Peyer's patch (tissue), 4 donors: ENCODE data around the gene CELSR2. TPM values are rescaled to one million over a fixed set of nuclear protein-coding genes. Genes with fewer than 3 reads are reported as not detected.

ENCODE experiments used
- DNase-seq, 3 donors: peaks; one replicate each; pipeline ENCODE4 v3.0.0-alpha.2; 2017 to 2019
- H3K27ac ChIP-seq, 4 donors: fragments of 200-600 bp; sonication (generic); one replicate each; pipeline ENCODE4 v1.5.1; 2016 to 2019
- H3K27me3 ChIP-seq, 2 donors: fragments of 200-600 bp; sonication (generic); one replicate each; pipeline ENCODE4 v1.5.1; 2019
- H3K36me3 ChIP-seq, 3 donors: fragments of 200-600 bp; sonication (generic); one replicate each; pipeline ENCODE4 v1.5.1; 2016 to 2019
- H3K4me1 ChIP-seq, 4 donors: fragments of 200-600 bp; sonication (generic); one replicate each; pipeline ENCODE4 v1.5.1; 2016 to 2019
- H3K4me3 ChIP-seq, 4 donors: fragments of 200-600 bp; sonication (generic); 1 replicate in 3 of 4; 2 replicates in 1 of 4; pipeline ENCODE4 v1.5.1; 2016 to 2019; ENCODE audit warnings: mild to moderate bottlenecking in 1 of 4
- H3K9me3 ChIP-seq, 4 donors: fragments of 200-600 bp; sonication (generic); one replicate each; pipeline ENCODE4 v1.5.1; 2016 to 2019; ENCODE audit warnings: mild to moderate bottlenecking in 1 of 4
- CTCF ChIP-seq, 6 experiments: fragments of 450-650 bp in 4 of 6; fragments of 200-600 bp in 2 of 6; sonication (generic) in 1 of 6; IDR thresholded peaks; one replicate each; pipeline ENCODE4 v1.5.1; 2017 to 2019; ENCODE audit warnings: antibody characterized with exemption in 6 of 6, mild to moderate bottlenecking in 3 of 6, moderate library complexity in 1 of 6
- POLR2A ChIP-seq, 2 donors: fragments of 450-650 bp; IDR thresholded peaks; one replicate each; pipeline ENCODE4 v1.5.1; 2017; ENCODE audit warnings: antibody characterized with exemption in 2 of 2, mild to moderate bottlenecking in 2 of 2, moderate library complexity in 2 of 2
- total RNA-seq, 4 donors: library from RNA; depleted of rRNA; stranded (reverse); fragments of >200 nt; gene quantifications; one replicate each; pipeline ENCODE4 v1.1.0, GENCODE V29; 2016

The CELSR2 gene
- total RNA-seq, 4 donors from 2014 or later: 2.6 to 6.4 (median 4.6) TPM

GRCh38 chr1:109269981-109270622 lies 20.8 kb downstream of the CELSR2 start:
- Histone ChIP-seq H3K9me3 (no peaks in the 10 kb centered on the region), H3K4me1 (peaks cover 0 to 12% (median 0%) of the 10 kb centered on the region in 4 donors), H3K27ac (no peak overlapping the region), H3K4me3 (no peak overlapping the region), H3K36me3 (no peaks in the 10 kb centered on the region), H3K27me3 (no peaks in the 10 kb centered on the region)
- TF ChIP-seq POLR2A (IDR thresholded peaks at IDR 0.05) (no peak), CTCF (IDR thresholded peaks at IDR 0.05) (no peak)
- no peak for DNase-seq

DNA sequence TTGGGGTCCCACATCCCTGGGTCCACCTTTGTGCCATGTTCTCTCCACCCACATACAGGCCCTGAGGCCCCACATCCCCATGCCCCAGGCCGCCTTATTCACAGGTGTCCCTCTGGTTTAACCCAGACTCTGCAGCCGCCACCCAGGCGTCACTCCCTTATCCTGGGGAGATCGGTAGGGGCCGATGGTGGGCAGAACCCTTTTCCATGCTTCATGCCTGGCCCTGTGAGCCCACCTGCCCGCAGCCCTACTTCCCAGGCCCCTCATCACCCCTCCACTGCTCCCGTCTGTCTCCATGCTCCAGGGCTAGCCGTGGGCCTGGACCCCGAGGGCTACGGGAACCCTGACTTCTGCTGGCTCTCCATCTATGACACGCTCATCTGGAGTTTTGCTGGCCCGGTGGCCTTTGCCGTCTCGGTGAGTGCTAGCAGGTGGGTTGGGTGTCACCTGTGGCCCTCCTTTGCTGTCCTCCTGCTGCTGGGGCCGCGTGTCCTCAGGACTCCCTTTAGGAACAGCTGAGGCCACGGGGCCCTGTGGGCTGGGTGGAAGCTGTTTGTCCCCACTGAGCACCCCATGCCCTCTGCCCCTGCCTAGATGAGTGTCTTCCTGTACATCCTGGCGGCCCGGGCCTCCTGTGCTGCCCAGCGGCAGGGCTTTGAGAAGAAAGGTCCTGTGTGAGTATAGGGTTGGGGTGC lies 21.4 kb downstream of the CELSR2 start:
- TF ChIP-seq POLR2A (IDR thresholded peaks at IDR 0.05): no peak
- TF ChIP-seq CTCF (IDR thresholded peaks at IDR 0.05): no peak
- H3K27me3 ChIP-seq: no peaks in the 10 kb centered on the region
- H3K36me3 ChIP-seq: no peaks in the 10 kb centered on the region
- no peaks in the 10 kb centered on the region for H3K9me3 ChIP-seq
- no peak overlapping the region for H3K4me3 ChIP-seq
- peaks cover 0 to 19% (median 0%) of the 10 kb centered on the region in 4 donors for H3K4me1 ChIP-seq
- DNase-seq: no peak
- H3K27ac ChIP-seq: no peak overlapping the region

GRCh38 chr1:109271458-109271857 lies 22.1 kb downstream of the CELSR2 start:
- Histone ChIP-seq H3K27ac (no peak overlapping the region), H3K36me3 (no peaks in the 10 kb centered on the region), H3K9me3 (no peaks in the 10 kb centered on the region), H3K4me3 (no peak overlapping the region), H3K27me3 (no peaks in the 10 kb centered on the region), H3K4me1 (peaks cover 0 to 20% (median 0%) of the 10 kb centered on the region in 4 donors)
- DNase-seq: no peak
- no peak for TF ChIP-seq POLR2A (IDR thresholded peaks at IDR 0.05)
- no peak for TF ChIP-seq CTCF (IDR thresholded peaks at IDR 0.05)

- H3K9me3 ChIP-seq: no peaks in the 10 kb centered on the region
- no peak overlapping the region for H3K4me3 ChIP-seq
- no peak overlapping the region for H3K27ac ChIP-seq
- peaks cover 0 to 20% (median 0%) of the 10 kb centered on the region in 4 donors for H3K4me1 ChIP-seq
- no peaks in the 10 kb centered on the region for H3K27me3 ChIP-seq
- TF ChIP-seq CTCF (IDR thresholded peaks at IDR 0.05) (no peak), POLR2A (IDR thresholded peaks at IDR 0.05) (no peak)
- DNase-seq: no peak
- no peaks in the 10 kb centered on the region for H3K36me3 ChIP-seq
Measured at GRCh38 chr1:109272021-109272799, 22.9 kb downstream of the CELSR2 start.

DNA sequence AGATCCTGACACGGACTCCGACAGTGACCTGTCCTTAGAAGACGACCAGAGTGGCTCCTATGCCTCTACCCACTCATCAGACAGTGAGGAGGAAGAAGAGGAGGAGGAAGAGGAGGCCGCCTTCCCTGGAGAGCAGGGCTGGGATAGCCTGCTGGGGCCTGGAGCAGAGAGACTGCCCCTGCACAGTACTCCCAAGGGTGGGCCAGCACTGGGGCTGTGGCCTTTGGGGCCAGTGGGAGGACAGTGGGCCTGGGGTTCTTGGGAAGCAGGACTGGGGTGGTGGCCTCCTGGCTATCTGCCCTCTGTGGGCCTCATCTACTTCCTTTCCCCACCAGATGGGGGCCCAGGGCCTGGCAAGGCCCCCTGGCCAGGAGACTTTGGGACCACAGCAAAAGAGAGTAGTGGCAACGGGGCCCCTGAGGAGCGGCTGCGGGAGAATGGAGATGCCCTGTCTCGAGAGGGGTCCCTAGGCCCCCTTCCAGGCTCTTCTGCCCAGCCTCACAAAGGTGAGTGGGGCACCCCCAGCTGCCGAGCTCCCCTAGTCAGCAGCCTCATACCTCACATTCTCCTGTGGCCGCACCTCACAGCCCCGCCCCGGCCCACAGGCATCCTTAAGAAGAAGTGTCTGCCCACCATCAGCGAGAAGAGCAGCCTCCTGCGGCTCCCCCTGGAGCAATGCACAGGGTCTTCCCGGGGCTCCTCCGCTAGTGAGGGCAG lies 23.6 kb downstream of the CELSR2 start:
- Histone ChIP-seq H3K27ac (no peak overlapping the region), H3K9me3 (no peaks in the 10 kb centered on the region), H3K27me3 (no peaks in the 10 kb centered on the region), H3K4me3 (no peak overlapping the region), H3K4me1 (peaks cover 0 to 23% (median 2%) of the 10 kb centered on the region in 4 donors), H3K36me3 (no peaks in the 10 kb centered on the region)
- TF ChIP-seq CTCF (IDR thresholded peaks at IDR 0.05) (no peak), POLR2A (IDR thresholded peaks at IDR 0.05) (no peak)
- DNase-seq: no peak
